HL-60/S4 (cell line): ENCODE results near the gene SLX4IP.

Experiments
- in situ Hi-C: fragments of 300-500 bp; cut with MboI; formaldehyde crosslinking; loops from 2 replicates; pipeline ENCODE4 v1.14.3; 2022; ENCODE audit warnings: low sequenced_read_pairs

Gene SLX4IP

DNA sequence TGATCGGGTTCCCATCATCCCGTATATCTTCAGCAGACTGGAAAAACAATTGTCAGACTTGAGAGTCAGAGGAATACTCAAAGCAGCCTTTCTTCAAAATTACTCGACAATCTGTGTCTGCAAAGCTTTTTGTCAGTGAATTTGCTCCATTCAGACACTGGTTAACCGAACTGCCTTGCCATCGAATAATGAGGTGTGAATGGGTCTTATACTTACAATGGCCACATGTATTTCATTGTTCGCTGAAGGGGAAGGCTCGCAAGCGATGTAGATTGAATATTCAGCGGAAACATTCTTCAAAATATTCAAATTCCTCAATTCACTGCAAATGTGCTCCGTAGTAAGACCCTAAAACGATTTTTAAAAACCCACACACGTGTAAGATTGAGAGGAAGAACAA is 205.8 kb downstream of the SLX4IP start:
- in situ Hi-C loops: no loop called here

- in situ Hi-C loops: no loop called here
These were observed 206.4 kb downstream of the SLX4IP start for GRCh38 chr20:10641467-10641866.

GRCh38 chr20:10641893-10642292 is 206.8 kb downstream of the SLX4IP start:
- in situ Hi-C loops: no loop called here

GRCh38 chr20:10642856-10643559 is 207.9 kb downstream of the SLX4IP start:
- in situ Hi-C loops: no loop called here

GRCh38 chr20:10643560-10643873 is 208.4 kb downstream of the SLX4IP start:
- in situ Hi-C loops: no loop called here

- in situ Hi-C loops: no loop called here
These were observed 209.5 kb downstream of the SLX4IP start for GRCh38 chr20:10644458-10645204.

GRCh38 chr20:10645205-10645570 is 210.1 kb downstream of the SLX4IP start:
- in situ Hi-C loops: no loop called here

DNA sequence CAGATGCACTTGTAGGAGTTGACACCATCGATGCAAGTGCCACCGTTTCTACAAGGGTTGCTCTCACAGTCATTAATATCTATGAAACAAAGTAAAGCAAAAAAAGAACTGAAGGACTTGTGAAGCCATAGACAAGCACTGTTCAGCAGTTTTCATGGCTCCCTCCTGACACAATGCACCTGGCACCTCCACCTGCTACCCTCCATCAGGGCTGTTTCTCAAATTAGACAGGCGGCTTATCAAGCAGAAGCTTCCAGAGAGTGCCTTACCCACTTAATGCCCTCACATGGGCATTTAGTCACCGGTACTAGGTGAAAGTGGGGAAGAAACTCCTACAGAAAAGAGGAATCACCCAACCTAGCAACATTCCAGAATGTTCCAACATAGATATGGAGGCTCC is 210.9 kb downstream of the SLX4IP start:
- in situ Hi-C loops: no loop called here

- in situ Hi-C loops: no loop called here
These were observed 211.8 kb downstream of the SLX4IP start for GRCh38 chr20:10646886-10647420.

DNA sequence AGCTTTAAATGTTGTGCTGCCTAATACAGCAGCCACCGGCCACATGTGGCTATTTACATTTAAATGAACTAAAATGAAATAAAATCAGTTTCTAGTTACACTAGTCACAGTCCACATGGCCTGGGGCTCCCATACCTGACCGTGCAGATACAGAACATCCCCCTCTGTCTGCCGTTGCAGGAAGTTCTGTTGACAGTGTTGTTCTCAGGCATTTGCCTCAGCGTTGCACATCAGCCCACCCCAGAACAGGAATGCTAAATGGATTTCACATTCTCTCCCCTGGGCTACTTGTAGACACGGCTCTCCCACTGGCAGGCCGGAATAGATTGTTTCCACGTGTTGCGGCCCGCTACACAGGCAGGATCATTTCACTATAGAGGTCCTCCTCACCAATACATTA is 212.4 kb downstream of the SLX4IP start:
- in situ Hi-C loops: no loop called here

- in situ Hi-C loops: no loop called here
These were observed 212.8 kb downstream of the SLX4IP start for GRCh38 chr20:10647909-10648308.

DNA sequence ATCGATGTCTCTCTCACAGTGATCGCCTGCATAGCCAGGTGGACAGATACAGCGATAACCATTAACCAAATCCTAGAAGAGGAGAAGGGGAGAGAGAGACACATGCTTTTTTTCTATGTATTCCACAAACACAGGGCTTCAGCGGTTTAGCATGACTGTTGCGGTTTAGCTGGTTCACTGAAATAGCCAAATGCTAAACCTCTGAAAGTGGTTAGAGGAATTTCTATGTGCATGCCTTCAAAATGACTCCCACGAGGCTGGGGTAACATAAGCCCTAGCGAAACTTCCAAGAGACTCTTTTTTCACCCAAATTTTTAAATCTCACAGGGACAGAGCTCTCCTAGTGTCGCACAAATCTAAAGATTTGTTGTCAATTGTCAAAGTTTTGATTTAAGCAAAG is 213.5 kb downstream of the SLX4IP start:
- in situ Hi-C loops: no loop called here

GRCh38 chr20:10649080-10649796 is 214.1 kb downstream of the SLX4IP start:
- in situ Hi-C loops: no loop called here

- in situ Hi-C loops: loop anchor here (25.0 kb wide), 1 partner anchor 187 kb away; no protein-coding TSS in a partner anchor
These were observed 214.7 kb downstream of the SLX4IP start for GRCh38 chr20:10649797-10650160.

- in situ Hi-C loops: loop anchor here (25.0 kb wide), 1 partner anchor 189 kb away; no protein-coding TSS in a partner anchor
These were observed 216.3 kb downstream of the SLX4IP start for GRCh38 chr20:10651227-10651990.

DNA sequence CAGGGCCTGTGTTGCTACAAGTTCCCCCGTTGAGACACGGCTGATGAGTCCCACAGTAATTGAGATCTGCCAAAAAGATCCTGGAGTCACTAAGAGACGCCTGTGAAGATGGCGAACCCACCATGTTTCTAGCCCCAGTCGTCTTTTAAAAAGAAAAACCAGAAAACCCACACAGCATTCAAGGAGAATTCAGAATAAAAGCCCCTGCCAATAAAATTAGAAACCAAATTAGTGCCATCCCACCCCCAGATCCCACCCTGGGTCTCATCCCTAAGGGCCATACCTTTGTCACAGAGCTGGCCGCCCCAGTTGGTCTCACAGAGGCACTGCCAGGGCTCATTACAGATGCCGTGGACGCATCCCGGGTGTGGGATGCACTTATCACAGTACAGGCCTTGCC is 217.1 kb downstream of the SLX4IP start:
- in situ Hi-C loops: loop anchor here (25.0 kb wide), 1 partner anchor 190 kb away; no protein-coding TSS in a partner anchor

DNA sequence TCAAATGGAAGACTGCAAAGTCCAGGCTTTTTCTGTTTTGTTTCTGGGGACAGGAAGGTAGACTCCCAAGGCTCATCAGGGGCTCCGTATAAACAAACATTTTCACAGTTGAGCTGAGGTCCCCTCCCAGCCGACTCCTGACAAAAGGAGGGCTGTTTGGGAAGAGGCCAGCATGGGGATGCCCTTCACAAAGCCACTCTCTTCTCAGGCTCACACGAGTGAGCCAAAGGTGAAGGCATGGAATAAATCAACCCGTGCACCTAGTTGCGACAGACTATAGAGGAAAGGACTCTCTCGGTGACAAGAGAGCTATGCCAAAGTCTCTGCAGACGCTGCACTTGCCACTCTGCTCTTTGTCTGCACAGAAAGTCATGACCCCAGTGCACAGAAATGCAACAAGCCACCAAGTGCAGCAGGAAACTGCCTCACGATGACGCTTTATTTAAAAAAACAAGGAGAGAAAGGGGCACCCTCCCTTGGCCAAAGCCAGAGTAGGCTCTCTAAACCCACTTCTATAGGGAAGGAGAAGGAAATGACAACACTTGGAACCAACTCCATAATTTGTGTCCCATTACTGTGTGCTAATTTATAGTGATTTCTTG is 217.7 kb downstream of the SLX4IP start:
- in situ Hi-C loops: loop anchor here (25.0 kb wide), 1 partner anchor 190 kb away; no protein-coding TSS in a partner anchor

- in situ Hi-C loops: loop anchor here (25.0 kb wide), 1 partner anchor 191 kb away; no protein-coding TSS in a partner anchor
These were observed 218.6 kb downstream of the SLX4IP start for GRCh38 chr20:10653599-10654249.

DNA sequence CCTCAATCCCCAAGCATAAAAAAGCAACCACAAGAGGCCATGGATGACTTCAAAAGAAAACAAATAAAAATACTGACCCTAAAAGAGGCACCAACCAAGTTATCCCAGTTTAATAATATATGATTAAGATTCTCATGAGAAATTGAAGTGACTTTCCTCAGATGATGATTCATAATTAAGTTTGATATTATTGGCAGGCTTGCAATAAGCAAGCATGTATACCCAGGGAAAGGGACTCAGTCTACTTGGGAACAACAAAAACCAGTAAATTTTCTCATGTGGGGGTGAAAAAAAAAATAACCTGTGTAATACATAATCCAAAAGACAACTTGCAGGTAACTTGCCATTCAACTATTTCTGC is 219.1 kb downstream of the SLX4IP start:
- in situ Hi-C loops: loop anchor here (25.0 kb wide), 1 partner anchor 192 kb away; no protein-coding TSS in a partner anchor

DNA sequence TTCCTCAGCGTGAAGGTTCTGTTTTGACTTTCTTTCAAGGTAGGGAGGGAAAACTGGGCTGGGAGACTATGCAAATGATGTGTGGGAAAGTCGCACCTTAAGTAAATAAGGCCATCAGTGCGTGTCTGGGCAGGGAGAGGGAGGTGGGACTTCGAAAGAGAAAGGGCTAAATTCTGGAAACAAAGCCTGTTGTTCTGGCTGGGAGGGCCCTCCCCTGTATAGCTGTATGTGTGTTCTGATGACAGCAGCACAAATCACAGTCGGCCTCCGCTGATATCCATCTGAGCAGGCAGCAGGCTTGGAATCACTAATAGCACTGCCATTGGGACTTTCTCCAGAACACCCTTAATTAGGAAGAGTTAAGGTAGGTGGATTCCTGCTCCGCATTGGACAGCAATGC is 219.5 kb downstream of the SLX4IP start:
- in situ Hi-C loops: loop anchor here (25.0 kb wide), 1 partner anchor 192 kb away; no protein-coding TSS in a partner anchor
